T-helper 9 cell (primary cell): ENCODE data around the gene SRRM3.
"Not testable (repeated sequence)": the region's sequence is repeated elsewhere in the genome, so short reads cannot be mapped to it uniquely, and the experiment has no call there.

Experiments used
- DNase-seq: peaks from one replicate; pipeline ENCODE4 v3.0.0-alpha.2; 2020

SRRM3 gene

DNA sequence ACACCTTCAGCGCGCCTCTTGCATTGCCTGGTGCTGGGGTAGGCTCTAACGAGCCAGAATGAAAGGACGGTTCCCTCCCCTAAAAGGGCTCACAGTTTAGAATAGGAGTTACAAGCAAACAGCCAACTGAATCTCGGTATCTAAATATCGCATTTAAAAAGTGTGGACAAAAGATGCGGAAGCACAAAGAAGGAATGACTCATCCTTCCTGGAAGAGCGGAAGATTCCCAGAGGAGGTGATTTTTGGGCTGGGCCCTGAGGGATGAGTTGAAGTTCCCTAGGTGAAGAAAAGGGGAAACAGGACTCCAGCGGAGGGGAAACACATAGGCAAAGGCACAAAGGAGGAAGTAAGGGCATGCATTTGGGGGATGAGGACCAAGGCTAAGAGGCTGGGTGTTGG, 29.9 kb downstream of the SRRM3 start:
- no peak for DNase-seq

GRCh38 chr7:76232698-76233097, 31.0 kb downstream of the SRRM3 start:
- no peak for DNase-seq

- no peak for DNase-seq
These were observed 32.0 kb downstream of the SRRM3 start for GRCh38 chr7:76233538-76234281.

- DNase-seq = no peak
These were observed 32.5 kb downstream of the SRRM3 start for GRCh38 chr7:76234282-76234584.

DNA sequence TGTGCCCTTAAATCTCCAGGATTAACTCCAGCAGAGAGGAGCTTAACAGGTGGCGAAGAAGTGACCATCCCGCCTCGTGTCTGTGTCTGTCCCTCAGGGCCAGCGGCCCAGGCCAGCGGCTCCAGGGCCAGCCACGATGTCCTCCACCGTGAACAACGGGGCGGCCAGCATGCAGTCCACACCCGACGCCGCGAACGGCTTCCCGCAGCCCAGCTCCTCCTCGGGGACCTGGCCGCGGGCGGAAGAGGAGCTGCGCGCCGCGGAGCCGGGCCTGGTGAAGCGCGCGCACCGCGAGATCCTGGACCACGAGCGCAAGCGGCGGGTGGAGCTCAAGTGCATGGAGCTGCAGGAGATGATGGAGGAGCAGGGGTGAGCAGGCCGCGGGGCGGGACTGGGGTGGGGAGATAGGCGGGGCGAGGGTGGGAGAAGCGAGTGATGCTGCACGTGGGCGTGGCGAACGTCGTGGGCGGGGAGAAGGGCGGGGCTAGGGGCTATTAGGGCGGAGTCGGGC, 33.3 kb downstream of the SRRM3 start:
- DNase-seq = peak; percentile 47

GRCh38 chr7:76236224-76236623, 34.5 kb downstream of the SRRM3 start:
- no peak for DNase-seq

DNA sequence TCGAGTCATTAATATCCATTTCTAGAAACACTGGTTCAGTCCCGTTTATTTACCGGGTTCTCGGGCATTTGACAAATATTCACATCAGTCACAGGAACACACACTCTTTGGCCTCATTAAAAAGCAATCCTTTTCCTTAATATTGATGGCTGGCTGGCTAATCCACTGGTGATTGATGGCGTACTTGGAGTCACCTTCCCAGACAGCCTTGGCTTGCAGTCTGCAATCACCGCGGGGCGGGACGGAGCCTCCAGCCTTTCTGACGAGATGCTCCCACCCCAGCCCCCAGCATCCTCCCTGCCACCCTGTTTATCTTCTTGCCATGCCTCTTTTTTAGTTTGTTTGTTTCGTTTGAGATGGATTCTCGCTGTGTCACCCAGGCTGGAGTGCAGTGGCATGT, 36.6 kb downstream of the SRRM3 start:
- no peak for DNase-seq

GRCh38 chr7:76241141-76241540, 39.4 kb downstream of the SRRM3 start:
- DNase-seq = no peak

DNA sequence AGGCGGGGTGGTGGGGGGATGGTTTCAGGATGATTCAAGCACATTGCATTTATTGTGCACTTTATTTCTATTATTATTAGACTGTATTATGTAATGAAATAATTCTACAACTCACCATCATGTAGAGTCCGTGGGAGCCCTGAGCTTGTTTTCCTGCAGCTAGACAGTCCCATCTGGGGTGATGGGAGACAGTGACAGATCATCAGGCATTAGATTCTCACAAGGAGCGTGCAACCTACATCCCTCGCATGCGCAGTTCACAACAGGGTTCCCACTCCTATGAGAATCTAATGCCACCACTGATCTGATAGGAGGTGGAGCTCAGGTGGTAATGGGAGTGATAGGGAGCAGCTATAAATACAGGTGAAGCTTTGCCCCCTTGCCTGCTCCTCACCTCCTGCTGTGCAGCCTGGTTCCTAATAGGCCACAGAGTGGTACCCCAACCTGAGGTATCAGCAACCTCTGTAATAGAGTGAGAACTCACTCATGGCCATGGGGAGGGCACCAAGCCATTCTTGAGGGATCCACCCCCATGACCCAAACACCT, 40.9 kb downstream of the SRRM3 start:
- DNase-seq = not testable (repeated sequence)

DNA sequence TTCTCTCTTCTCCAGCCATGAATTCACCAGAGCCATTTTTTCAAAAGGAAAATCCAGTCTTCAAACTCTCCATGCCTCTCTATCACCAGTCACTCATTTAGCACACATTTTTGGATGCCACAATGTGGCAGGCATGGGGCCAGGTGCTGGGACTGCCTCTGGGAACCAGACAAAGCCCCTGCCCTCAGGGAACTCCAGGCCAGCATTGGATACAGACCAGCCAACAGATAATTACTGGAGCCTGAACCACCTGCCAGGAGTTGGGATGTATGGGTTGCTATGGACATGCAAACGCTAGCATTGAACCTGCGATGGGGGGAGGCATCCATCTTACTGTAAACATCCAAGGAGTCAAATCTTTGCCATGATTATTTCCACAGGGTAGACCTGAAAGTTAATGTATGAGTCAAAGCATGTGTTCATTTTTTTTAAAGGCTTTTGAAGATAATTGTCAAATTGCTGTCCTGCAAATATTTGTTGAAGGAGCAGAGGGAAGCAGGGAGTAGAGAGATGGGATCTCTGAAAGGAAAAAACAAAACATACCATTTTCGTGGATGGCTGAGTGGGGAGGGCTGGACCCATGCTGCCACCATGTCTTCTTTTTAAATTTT, 43.2 kb downstream of the SRRM3 start:
- DNase-seq = no peak

GRCh38 chr7:76246804-76247389, 45.2 kb downstream of the SRRM3 start:
- no peak for DNase-seq

- DNase-seq = no peak
These were observed 46.2 kb downstream of the SRRM3 start for GRCh38 chr7:76247938-76248337.

DNA sequence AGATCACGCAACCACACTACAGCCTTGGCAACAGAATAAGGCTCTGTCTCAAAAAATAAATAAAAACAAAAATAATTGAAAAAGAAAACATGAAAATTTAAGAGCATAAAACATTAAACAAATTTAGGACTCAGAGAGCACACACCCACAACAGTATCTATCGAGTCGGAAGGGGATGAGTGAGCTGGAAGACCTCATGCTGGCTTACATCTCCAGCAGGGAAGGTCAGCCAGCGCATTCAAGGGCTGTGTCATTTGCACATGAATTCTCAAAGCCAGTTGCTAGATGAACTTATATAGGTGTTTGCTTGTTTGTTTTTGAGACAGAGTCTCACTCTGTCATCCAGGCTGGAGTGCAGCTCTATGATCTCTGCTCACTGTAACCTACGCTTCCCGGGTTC, 50.3 kb downstream of the SRRM3 start:
- no peak for DNase-seq

GRCh38 chr7:76254781-76255180, 53.1 kb downstream of the SRRM3 start:
- no peak for DNase-seq

- no peak for DNase-seq
These were observed 56.3 kb downstream of the SRRM3 start for GRCh38 chr7:76257973-76258372.

GRCh38 chr7:76259124-76260093, 57.7 kb downstream of the SRRM3 start:
- no peak for DNase-seq

DNA sequence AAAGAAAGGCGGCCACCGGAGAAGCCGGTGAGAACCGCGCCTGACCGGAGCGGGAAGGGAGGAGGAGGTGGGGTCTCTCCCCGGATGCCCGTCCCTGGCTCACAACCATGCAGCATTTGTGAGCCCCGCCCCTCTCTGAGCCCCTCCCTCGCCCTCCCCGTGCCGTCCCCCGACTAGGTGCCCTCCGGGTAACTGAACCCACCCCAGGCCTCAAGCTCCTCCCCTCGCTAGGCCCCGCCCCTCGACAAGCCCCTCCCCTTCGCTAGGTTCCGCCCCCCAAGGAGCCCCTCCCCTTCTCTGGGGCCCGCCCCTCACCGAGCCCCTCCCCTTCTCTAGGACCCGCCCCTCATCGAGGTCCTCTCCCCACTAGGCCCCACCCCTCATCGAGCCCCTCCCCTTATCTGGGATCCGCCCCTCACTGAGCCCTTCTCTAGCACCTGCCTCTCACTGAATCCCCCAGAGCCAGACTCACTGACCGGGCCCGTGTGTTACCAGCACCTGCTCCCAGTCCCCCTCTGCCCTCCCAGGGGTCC, 58.5 kb downstream of the SRRM3 start:
- peak; percentile 53 for DNase-seq

DNA sequence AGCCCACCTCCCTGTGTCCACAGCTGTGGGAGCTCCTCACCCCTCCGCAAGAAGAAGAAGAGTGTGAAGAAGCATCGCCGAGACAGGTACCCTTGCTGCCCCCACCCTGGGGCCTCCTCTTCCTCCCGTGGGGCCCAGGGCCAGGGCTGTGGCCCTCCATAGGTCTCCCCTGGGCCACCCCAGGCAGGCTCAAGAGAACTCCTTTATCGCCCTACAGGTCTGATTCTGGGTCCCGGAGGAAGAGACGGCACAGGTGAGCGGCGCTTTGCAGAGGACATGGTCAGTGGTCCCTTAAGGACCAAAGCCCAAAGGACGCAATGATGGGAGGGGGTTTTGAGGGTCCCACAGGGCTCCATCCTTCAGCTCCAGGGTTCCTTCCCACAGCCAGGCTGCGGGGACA, 59.6 kb downstream of the SRRM3 start:
- no peak for DNase-seq

DNA sequence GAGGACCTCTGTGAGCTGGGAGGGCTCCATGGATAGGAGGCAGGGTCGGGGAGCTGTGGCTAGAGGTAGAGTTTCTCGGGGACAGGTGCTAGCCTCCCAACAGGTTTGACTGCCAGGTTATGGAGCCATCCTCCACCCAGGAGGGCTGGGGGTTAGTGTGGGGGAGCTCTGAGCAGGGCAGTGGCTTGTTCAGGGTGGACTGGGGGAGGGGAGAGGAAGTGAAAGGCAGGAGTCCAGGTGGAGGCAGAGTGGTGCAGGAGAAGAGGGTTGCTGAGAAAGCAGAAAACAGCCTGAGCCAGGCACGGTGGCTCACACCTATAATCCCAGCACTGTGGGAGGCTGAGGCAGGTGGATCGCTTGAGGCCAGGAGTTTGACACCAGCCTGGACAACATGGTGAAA, 60.2 kb downstream of the SRRM3 start:
- DNase-seq = no peak

DNA sequence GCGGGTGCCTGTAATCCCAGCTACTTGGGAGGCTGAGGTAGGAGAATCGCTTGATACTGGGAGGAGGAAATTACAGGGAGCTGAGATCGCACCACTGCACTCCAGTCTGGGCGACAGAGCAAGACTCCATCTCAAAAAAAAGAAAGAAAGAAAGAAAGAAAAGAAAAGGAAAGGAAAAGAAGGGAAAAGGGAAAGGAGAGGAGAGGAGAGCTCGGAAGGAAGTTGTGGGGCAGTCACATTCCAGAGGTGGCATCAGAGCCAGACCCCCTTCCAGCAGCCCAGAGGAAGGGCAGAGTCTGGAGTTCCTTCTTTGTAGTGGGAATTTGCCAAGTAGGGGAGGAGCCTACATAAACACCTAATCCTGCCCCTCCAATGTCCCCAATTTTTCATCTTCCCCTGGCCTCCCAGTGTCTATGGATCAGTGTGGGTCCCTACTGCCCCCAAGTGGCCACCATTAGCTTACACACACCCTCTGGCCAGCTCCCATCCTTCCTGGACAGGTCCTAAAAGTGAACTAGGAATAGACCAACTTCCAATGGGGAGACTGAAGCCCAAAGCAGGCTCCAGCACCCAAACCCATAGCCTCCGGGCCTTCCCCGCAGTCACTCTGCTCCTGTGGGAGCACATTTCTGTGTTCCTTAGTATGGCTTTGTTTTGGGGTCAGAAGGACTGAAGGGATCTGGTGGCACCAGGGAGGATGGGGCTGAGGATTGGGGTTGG, 61.1 kb downstream of the SRRM3 start:
- DNase-seq = no peak

- no peak for DNase-seq
These were observed 63.6 kb downstream of the SRRM3 start for GRCh38 chr7:76265299-76265698.
